Upper lobe of left lung (tissue), 6 donors: ENCODE data around the gene KRTDAP. TPM values are rescaled to one million over a fixed set of nuclear protein-coding genes. Genes with fewer than 3 reads are reported as not detected.

Source experiments
- ATAC-seq, 2 donors: fragments of 200-7000 bp; cut with Tn5 transposase; one replicate each; pipeline ENCODE4 v1.9.1; 2022; ENCODE audit warnings: mild to moderate bottlenecking in 2 of 2, moderate library complexity in 2 of 2; ENCODE audit not compliant: low FRiP score in 2 of 2
- DNase-seq, 2 donors: peaks; one replicate each; pipeline ENCODE4 v3.0.0-alpha.2; 2019 to 2020
- H3K27ac ChIP-seq, 4 donors: fragments of 200-600 bp; sonication (generic); one replicate each; pipeline ENCODE4 v1.5.1; 2016 to 2019
- H3K27me3 ChIP-seq, 4 donors: fragments of 200-600 bp; sonication (generic); one replicate each; pipeline ENCODE4 v1.5.1; 2017 to 2019
- H3K36me3 ChIP-seq, 4 donors: fragments of 200-600 bp; sonication (generic); one replicate each; pipeline ENCODE4 v1.5.1; 2016 to 2019
- H3K4me1 ChIP-seq, 4 donors: fragments of 200-600 bp; sonication (generic); one replicate each; pipeline ENCODE4 v1.5.1; 2018 to 2019
- H3K4me3 ChIP-seq, 4 donors: fragments of 200-600 bp; sonication (generic); one replicate each; pipeline ENCODE4 v1.5.1; 2017 to 2019; ENCODE audit warnings: mild to moderate bottlenecking in 2 of 4, moderate library complexity in 1 of 4
- H3K9me3 ChIP-seq, 4 donors: fragments of 200-600 bp; sonication (generic); one replicate each; pipeline ENCODE4 v1.5.1; 2018 to 2019
- EP300 ChIP-seq, 4 donors: sonication (generic); formaldehyde crosslinking; IDR thresholded peaks; one replicate each; pipeline ENCODE4 v1.5.1; 2017; ENCODE audit warnings: antibody characterized with exemption in 4 of 4, control low read depth in 2 of 4
- POLR2A ChIP-seq, 4 donors: fragments of 450-650 bp; IDR thresholded peaks; one replicate each; pipeline ENCODE4 v1.5.1; 2016 to 2017; ENCODE audit warnings: antibody characterized with exemption in 4 of 4, mild to moderate bottlenecking in 2 of 4
- POLR2AphosphoS5 ChIP-seq, 2 donors: sonication (generic); formaldehyde crosslinking; IDR thresholded peaks; one replicate each; pipeline ENCODE4 v1.5.1; 2017; ENCODE audit warnings: antibody characterized with exemption in 2 of 2
- WGBS, 2 donors: methylation state at CpG; one replicate each; pipeline ENCODE4 v1.1.5; 2017 to 2018; 5-methylcytosine and 5-hydroxymethylcytosine counted together
- total RNA-seq, 6 donors: library from RNA; depleted of rRNA in 4 of 6; stranded (reverse); fragments of >200 nt in 4 of 6; gene quantifications; one replicate each; pipeline versions ENCODE4 v1.1.0 to v1.2.1, GENCODE V29; 2016 to 2021
- TF ChIP-seq, protein P1 (sequence below), 6 experiments: fragments of 450-650 bp in 4 of 6; fragments of 200-600 bp in 2 of 6; sonication (generic) in 2 of 6; IDR thresholded peaks; one replicate each; pipeline ENCODE4 v1.5.1; 2016 to 2019; ENCODE audit warnings: antibody characterized with exemption in 6 of 6
- donor health status: DM: no; HTN: no; CAD: no; lungs with moderate emphysema.
- donor health status: DM: no; HTN: yes; CAD: no; lungs with severe emphysema.

KRTDAP gene, protein sequence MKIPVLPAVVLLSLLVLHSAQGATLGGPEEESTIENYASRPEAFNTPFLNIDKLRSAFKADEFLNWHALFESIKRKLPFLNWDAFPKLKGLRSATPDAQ
- under 1 TPM in 1 of 6 donors, not detected in 5; 0.61 TPM for total RNA-seq

DNA sequence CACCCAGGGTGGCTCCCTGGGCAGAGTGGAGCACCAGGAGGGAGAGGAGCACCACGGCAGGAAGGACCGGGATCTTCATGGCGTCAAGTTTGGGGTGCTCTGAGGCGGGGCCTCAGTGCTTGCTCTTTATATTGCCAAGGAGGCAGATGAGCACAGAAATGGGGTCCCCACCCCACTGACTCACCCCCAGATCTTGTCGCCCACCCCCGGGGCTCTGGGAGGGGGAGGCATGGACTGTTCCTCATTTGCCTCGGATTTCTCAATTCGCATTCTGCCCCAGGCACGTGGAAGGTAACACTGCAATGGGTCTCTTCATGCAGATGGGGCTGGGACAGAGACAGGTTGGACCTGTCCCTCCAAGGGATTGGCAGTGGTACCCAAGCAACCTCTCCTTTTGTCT is at the start of gene KRTDAP:
Gene KRTDAP (minus strand): TSS at position 101 of the 400 bp plus-strand sequence. CDS start 22 bp downstream, at position 79.
- TF ChIP-seq POLR2A (IDR thresholded peaks at IDR 0.05) (no peak), EP300 (IDR thresholded peaks at IDR 0.05) (no peak), POLR2AphosphoS5 (IDR thresholded peaks at IDR 0.05) (no peak)
- TF ChIP-seq, protein P1, sequence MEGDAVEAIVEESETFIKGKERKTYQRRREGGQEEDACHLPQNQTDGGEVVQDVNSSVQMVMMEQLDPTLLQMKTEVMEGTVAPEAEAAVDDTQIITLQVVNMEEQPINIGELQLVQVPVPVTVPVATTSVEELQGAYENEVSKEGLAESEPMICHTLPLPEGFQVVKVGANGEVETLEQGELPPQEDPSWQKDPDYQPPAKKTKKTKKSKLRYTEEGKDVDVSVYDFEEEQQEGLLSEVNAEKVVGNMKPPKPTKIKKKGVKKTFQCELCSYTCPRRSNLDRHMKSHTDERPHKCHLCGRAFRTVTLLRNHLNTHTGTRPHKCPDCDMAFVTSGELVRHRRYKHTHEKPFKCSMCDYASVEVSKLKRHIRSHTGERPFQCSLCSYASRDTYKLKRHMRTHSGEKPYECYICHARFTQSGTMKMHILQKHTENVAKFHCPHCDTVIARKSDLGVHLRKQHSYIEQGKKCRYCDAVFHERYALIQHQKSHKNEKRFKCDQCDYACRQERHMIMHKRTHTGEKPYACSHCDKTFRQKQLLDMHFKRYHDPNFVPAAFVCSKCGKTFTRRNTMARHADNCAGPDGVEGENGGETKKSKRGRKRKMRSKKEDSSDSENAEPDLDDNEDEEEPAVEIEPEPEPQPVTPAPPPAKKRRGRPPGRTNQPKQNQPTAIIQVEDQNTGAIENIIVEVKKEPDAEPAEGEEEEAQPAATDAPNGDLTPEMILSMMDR (IDR thresholded peaks at IDR 0.05), result no peak
- WGBS, 2 donors, result 73 to 85% methylated on average over 9 of the region's 9 CpGs
- H3K4me1 ChIP-seq, result peaks cover 4 to 6% (median 5%) of the 10 kb centered on the region in 4 donors
- H3K27ac ChIP-seq, result no peak within 1 kb of the TSS
- H3K36me3 ChIP-seq, result no peaks in the 10 kb centered on the region
- no peaks in the 10 kb centered on the region for H3K27me3 ChIP-seq
- no peak for DNase-seq
- no peak for ATAC-seq
- H3K4me3 ChIP-seq, result no peak within 1 kb of the TSS
- no peaks in the 10 kb centered on the region for H3K9me3 ChIP-seq

DNA sequence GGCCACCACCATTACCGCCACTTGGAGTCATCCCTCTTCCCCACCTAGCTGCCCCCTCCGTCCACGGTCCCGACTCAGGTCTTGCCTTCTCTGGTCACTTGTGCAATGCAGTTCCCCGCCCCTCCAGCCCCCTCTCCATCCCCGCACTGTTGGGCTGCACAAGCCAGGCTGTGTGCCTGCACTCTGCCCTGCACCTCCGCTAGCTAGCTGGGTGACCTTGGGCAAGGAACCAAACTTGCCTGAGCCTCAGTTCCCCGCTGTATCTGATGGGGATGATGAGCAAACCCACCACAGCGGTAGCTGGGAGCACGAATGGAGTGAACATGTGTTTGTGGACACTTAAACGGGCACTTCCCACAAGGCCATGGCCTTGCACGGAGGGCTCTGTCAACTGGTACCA is 49.6 kb upstream of the KRTDAP start:
- H3K4me3 ChIP-seq, result no peak overlapping the region
- WGBS, 2 donors, result 93 to 95% methylated on average over 7 to 12 of the region's 12 CpGs
- no peaks in the 10 kb centered on the region for H3K27me3 ChIP-seq
- H3K9me3 ChIP-seq, result no peaks in the 10 kb centered on the region
- ATAC-seq (no peak), DNase-seq (no peak)
- TF ChIP-seq POLR2A (IDR thresholded peaks at IDR 0.05) (no peak), EP300 (IDR thresholded peaks at IDR 0.05) (no peak), POLR2AphosphoS5 (IDR thresholded peaks at IDR 0.05) (no peak)
- TF ChIP-seq, protein P1 (IDR thresholded peaks at IDR 0.05), result no peak
- H3K4me1 ChIP-seq, result peaks cover 6 to 9% (median 7%) of the 10 kb centered on the region in 4 donors
- H3K36me3 ChIP-seq, result no peaks in the 10 kb centered on the region
- H3K27ac ChIP-seq, result no peak overlapping the region

DNA sequence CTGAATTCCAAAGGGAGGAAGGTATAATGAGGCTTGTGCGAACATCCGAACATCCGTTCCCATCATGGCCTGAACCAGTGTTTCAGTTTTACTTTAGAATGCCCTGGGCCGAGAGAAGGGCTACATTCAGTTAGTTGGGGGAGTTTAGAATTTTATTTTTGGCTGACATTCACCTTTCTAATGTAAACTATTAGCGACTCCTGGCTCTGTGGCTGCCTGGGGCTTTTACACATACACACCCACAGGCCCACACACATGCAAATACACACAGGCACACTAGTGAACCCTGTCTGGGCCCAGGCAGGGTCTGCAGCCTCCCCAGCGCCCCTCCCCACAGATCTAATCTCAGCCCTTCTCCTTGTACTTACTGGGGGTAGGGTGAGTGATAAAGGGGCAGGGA is 49.0 kb upstream of the KRTDAP start:
- TF ChIP-seq POLR2A (IDR thresholded peaks at IDR 0.05), result no peak
- TF ChIP-seq, protein P1 (IDR thresholded peaks at IDR 0.05), result no peak
- TF ChIP-seq POLR2AphosphoS5 (IDR thresholded peaks at IDR 0.05), result no peak
- no peak for TF ChIP-seq EP300 (IDR thresholded peaks at IDR 0.05)
- WGBS, 2 donors, result 76 to 79% methylated on average over 6 of the region's 6 CpGs
- Histone ChIP-seq H3K4me3 (no peak overlapping the region), H3K27me3 (peaks cover 0 to under 1% (median under 1%) of the 10 kb centered on the region in 4 donors), H3K36me3 (no peaks in the 10 kb centered on the region), H3K4me1 (peaks cover under 1 to 5% (median 2%) of the 10 kb centered on the region in 4 donors), H3K9me3 (no peaks in the 10 kb centered on the region), H3K27ac (no peak overlapping the region)
- DNase-seq (no peak), ATAC-seq (no peak)

DNA sequence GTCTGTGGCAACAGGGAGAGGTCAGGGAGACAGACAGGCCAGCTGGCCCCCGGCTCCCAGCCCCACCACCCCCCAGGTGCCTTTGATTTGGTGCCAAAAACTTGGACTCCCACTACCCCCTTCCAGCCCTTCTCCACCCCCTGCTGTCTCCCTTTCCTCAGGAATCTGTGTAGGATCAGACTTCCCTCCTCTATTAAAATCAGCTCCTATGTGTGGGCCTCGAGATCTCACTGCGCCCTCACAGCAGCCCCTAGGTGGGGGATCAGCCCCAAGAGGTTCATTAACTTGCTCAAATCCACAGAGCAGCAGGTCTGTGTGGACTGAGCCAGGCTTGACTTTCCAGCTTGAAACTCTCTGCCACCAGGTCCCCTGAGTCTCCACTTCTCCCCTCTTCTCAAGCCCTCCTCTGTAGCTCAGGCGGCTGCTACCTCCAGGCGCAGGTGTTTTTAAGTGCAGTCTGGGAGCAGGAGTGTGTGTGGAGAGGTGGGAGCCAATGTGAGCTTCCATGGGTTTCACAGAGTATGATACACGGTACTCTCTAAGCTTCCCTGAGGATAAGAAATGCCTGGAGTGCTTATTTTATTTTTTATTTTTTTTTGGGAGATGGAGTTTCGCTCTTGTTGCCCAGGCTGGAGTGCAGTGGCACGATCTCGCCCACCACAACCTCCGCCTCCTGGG is 44.7 kb upstream of the KRTDAP start:
- Histone ChIP-seq H3K4me3 (no peak overlapping the region), H3K36me3 (no peaks in the 10 kb centered on the region), H3K27ac (no peak overlapping the region), H3K27me3 (peaks cover 0 to 7% (median 6%) of the 10 kb centered on the region in 4 donors), H3K4me1 (peaks cover 7 to 14% (median 9%) of the 10 kb centered on the region in 4 donors), H3K9me3 (no peaks in the 10 kb centered on the region)
- 68 to 74% methylated on average over 8 to 10 of the region's 10 CpGs for WGBS, 2 donors
- no peak for ATAC-seq
- TF ChIP-seq EP300 (IDR thresholded peaks at IDR 0.05), result no peak
- no peak for TF ChIP-seq POLR2A (IDR thresholded peaks at IDR 0.05)
- TF ChIP-seq POLR2AphosphoS5 (IDR thresholded peaks at IDR 0.05), result no peak
- TF ChIP-seq, protein P1 (IDR thresholded peaks at IDR 0.05), result no peak
- DNase-seq, result no peak
